DMS153 (cell line): ENCODE data around the gene SCML1.
A peak's percentile ranks its signal among the peaks of the same experiment; 100 is the strongest.

Experiments used
- DNase-seq: peaks from one replicate; lab custom pipeline; 2025; lab: John Stamatoyannopoulos, UW

The SCML1 gene, protein sequence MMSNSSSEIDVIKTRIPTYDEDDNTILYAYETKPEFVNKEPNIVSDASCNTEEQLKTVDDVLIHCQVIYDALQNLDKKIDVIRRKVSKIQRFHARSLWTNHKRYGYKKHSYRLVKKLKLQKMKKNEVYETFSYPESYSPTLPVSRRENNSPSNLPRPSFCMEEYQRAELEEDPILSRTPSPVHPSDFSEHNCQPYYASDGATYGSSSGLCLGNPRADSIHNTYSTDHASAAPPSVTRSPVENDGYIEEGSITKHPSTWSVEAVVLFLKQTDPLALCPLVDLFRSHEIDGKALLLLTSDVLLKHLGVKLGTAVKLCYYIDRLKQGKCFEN

GRCh38 chrX:17736856-17737709 lies at the start of gene SCML1:
Gene SCML1 (plus strand): TSS chrX:17737493. CDS start chrX:17744187, 6,694 bp downstream.
- peak; percentile 94 for DNase-seq

GRCh38 chrX:17687648-17688047 lies 49.6 kb upstream of the SCML1 start:
- no peak for DNase-seq

DNA sequence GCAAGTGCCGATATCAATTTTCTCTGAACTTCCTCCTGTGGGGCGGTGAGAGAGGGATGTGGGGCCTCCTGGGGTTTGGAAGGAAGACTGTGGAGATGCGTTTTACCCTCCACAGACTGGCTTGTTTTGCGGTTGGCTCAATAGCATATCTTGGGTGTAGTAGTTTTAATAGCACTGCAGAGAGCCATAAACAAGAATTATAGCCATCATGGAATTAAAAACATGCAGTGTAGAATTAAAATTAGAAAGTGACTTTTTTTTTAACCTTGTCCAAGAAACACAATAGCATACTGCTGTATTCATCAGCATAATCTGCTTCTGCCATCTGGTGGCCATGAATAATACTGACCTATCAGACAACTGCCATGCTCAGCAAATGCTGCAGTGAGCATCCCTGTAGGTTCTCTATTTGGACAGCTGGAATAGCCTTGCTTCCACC lies 47.3 kb upstream of the SCML1 start:
- DNase-seq, result peak; percentile 46

GRCh38 chrX:17692709-17693346 lies 44.5 kb upstream of the SCML1 start:
- no peak for DNase-seq

GRCh38 chrX:17697191-17697590 lies 40.1 kb upstream of the SCML1 start:
- DNase-seq, result no peak

DNA sequence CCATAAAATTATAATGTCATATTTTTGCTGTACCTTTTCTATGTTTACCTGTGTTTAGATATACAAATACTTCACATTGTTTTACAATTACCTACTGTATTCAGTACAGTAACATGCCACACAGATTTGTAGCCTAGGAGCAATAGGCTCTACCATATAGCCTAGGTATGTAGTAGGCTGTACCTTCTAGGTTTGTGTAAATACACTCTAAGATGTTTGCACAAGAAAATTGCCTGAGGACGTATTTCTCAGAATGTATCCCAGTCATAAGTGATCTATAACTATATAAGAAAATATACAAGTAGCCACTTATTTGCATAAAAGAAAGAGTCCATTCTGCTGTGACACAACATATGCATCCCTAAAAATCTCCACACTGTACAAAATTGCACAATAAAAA lies 36.3 kb upstream of the SCML1 start:
- no peak for DNase-seq

DNA sequence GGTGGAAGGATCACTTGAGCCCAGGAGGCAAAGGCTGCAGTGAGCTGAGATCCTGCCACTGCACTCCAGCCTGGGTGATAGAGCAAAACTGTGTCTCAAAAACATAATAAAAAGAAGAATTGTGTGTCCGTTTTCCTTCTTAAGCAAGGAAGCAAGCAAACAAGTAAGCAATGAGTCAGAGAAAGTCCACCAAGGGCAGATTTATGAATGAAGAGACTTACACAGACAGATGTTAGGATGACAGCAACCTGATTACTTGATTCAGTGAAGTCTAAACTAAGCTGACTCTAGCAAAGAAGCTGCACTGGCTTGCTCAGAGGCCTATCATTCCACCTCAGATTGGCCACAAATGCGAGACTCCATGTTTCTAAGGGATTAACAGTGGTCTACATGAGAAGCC lies 34.1 kb upstream of the SCML1 start:
- no peak for DNase-seq

GRCh38 chrX:17705211-17705610 lies 32.1 kb upstream of the SCML1 start:
- no peak for DNase-seq

DNA sequence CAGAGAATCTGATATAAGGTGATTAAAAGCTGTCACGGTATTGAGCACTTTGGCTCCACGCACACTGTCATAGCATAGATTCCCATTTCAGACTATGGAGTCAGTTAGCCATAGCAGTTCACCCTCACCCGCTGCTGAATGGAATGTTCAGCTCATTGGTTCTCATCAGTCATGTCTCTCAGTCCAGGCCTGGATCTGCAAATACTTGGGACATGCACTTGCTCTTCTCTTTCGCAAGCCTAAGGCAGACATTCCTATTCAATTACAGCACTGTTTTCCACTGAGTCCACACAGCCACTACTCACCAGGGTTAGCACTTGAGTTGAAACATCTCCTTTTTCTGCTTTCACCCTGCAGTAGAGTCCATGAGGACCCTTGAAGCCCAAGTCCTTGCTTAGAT lies 30.6 kb upstream of the SCML1 start:
- DNase-seq, result no peak

- no peak for DNase-seq
Measured at GRCh38 chrX:17707731-17708130, 29.6 kb upstream of the SCML1 start.

DNA sequence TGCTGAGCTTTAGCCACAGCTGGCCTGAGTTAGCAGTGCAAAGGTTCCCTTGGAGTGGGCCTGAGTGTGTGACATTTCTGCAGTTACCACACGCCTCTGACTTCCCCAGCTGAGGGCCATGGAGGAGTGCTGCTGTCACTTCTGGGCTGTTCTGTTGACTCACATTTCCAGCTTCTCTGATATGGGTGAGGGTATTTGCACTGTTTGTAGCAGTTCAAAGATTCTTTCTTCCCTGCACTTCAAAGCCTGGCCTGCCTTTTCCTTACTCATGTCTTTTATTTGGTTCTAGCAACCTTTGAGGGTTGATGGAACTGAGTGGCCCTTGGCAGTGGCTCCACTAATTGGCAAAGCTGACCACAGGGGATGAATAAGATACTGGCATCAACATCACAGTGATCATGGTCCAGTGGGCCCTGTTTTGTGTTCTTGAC lies 26.4 kb upstream of the SCML1 start:
- no peak for DNase-seq

DNA sequence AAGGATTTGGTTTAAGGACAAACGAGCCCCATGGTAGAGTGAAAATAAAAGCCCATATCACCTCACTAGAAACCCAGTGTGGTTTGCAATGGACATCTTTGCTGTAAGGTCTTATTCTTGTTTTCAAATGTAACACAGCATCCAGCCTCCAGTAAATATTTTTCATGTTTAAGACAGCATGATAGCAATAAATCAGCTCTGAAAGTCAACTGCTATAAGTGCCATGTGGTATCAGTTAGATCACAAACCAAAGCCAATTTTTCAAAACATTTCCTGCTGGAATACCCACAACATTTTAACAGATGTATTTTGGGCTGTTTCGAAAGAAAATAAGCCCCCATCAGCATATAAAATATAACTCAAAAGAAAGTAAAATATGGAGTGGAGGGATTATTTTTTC lies 24.0 kb upstream of the SCML1 start:
- DNase-seq, result no peak

DNA sequence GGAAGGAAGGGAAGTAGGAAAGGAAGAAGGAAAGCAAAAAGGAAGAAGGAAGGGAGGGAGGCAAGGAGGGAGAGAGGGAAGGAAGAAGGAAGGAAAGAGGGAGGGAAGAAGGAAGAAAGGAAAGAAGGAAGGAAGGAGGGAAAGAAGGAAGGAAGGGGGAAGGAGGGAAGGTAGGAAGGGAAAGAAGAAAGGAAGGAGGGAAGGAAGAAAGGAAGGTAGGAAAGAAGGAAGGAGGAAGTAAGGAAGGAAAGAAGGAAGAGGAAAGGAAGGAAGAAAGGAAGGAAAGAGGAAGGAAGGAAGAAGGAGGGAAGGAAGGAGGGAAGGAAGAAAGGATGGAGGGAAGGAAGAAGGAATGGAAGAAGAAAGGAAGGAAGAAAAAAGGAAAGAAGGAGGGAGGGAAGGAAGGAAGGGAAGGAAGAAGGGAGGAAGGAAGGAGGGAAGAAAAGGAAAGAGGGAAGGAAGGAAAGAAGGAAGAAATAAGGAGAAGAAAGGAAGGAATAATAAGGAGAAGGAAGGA lies 18.6 kb upstream of the SCML1 start:
- DNase-seq, result no peak

DNA sequence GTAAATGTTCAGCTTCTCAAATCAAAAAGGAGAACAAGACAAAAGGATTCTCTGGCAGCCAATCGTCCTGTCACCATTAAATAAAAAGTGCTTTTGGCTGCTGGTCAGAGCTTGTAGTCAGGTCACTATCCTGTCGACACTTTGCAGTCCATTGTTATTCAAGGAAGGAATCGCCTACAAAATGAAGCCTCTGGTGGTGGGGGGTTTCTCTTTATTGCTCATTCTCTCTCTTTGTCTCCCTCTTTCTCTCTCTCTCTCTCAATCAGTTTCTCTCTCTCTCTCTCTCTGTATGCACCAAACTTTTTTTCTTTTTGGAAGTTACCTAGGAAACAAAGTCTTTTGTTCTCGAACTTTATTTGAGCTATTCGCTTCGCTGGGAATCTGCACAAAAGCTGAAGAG lies 17.6 kb upstream of the SCML1 start:
- no peak for DNase-seq

GRCh38 chrX:17721715-17722114 lies 15.6 kb upstream of the SCML1 start:
- no peak for DNase-seq

- DNase-seq, result no peak
Measured at GRCh38 chrX:17725181-17725580, 12.1 kb upstream of the SCML1 start.

DNA sequence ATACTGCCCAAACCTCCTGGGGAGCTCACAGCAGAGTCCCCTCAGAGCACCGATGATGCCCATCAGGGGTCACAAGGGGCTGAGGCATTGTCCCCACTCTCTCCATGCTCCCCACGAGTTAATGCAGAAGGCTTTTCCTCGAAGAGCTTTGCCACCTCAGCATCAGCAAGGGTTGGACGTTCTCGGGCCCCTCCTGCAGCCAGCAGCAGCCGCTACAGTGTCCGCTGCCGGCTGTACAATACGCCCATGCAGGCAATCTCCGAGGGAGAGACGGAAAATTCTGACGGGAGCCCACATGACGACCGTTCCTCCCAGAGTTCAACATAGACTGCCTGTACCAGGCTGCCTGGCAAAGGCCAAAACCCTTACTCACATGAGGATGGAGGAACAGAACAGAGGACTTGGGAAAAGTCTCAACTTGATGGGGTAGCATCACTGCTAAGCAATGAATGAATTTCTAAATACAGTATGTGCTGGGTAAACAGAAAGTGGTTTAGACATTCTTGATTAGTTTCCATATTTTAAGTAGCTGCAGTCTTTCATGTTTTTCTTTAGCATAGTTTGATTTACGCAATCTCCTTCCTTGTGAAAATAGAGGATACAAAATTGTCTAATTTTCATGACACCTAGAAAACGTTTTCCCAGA lies 5.0 kb upstream of the SCML1 start:
- DNase-seq, result no peak

DNA sequence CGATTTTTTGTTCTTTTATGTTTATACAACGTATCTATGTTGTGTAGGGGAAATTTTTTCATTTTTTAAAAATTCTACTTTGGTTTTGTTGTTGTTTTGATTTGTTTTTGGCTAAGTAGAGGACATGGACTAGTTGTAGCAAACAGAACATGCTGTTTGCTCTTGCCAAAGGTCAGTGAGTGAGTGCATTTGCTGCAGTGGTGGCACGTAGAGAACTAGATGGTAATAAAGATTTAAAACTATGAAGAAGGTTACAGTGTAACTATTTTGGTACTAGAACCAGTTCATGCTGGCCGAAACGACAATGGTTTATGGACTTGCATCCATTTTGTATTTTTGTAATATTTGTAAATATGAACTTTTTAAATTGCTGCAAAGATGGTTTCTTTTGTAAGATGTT lies 1.9 kb upstream of the SCML1 start:
- DNase-seq, result no peak

DNA sequence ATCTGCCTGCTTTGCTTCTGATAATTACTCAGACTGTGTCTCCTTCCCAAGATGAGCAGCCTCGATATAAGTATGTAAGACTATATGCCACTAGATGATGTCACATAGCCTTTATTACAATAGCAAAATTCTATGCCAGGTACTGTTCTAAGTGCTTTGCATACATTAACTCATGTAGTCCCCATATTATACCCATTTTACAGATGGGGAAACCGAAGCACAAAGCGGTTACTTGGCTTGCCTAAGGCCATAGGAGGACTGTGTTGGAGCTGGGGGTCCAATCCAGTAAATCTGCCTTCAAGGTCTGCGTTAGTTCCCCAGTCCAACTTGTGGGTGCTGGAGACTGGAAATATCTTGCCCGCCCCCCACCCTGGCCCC lies 826 bp upstream of the SCML1 start:
- no peak for DNase-seq

GRCh38 chrX:17737710-17737985 lies 355 bp downstream of the SCML1 start:
- DNase-seq, result no peak

DNA sequence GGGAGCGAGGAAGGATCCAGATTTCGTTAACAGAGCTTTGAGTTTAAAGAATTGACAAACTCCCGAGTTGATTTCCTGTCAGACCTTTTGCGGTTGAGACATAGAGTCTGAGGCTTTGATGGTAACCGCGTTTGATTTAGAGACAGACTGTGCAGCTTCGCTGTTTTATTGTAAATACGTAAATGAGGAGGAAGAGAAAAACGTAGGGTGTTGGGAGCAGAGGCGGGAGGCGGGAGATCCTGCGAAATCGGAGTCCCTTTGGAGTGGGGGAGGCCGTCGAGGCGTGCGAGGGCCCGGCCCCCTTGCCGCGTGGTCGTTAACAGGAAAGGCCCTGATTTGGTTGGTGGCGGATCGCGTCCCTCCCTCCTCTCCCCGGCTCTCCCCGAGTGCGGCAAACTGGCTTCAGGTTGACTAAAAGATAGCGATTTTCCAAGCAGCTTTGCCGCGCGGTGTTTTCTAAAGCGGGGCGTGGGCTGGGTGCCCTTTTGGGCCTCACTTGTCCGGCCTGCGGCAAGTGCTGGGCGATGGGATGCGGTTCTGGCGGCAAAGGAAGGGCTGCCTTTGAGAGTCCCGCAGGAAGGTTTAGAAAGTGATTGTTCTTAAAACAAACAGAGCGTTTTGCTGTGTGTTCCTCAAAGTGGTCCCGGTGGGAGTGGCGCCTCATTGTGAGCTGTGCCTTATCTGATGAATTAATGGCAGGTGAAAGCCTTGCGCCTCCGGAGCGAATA lies 857 bp downstream of the SCML1 start:
- DNase-seq, result no peak
